ENCODE measurements around the gene NMNAT3. TPM values are rescaled to one million over a fixed set of nuclear protein-coding genes. Genes with fewer than 3 reads are reported as not detected.
A peak's percentile ranks its signal among the peaks of the same experiment; 100 is the strongest.

Gene NMNAT3
- total and polyA plus RNA-seq, 5 donors from 2014 or later, result 1.5 to 5.7 (median 2.8) TPM

DNA sequence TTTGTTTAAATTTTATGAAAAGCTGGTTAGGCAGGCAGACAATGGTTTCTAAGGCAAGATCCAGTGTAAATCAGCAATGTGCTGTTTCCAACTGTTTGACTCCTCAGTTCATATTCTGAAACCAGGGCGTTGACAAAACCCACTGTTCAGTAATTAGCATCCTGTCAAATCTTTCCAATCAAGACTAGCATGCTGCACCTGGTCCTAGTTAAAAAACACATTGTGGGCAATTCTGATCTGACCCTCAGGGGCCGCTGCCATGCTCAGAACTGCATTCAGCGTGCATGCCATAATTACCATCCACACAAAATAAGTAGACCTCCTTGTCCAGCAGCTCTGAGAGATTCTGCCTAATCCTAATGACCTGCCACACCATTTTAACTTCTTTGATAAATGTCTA, 117.4 kb downstream of the NMNAT3 start:
- Histone ChIP-seq H3K4me1 (ENCODE audit: control insufficient read depth, insufficient read depth, low read length, poor library complexity, severe bottlenecking) (no peaks in the 10 kb centered on the region), H3K36me3 (ENCODE audit: control insufficient read depth, insufficient read depth, low read length) (no peaks in the 10 kb centered on the region), H3K27me3 (ENCODE audit: control insufficient read depth, insufficient read depth, low read length) (no peaks in the 10 kb centered on the region), H3K27ac (ENCODE audit: insufficient read depth, low read length, poor library complexity, severe bottlenecking) (no peak overlapping the region), H3K4me3 (ENCODE audit: low read depth, low read length) (no peak overlapping the region), H3K9me3 (ENCODE audit: control insufficient read depth in 2 of 2, low read length in 2 of 2) (no peaks in the 10 kb centered on the region)
- Mint-ChIP-seq H3K36me3 (peaks cover 4% of the 10 kb centered on the region), H3K4me3 (no peak overlapping the region), H3K9me3 (peaks cover 0 to 4% (median 0%) of the 10 kb centered on the region in 7 donors), H3K27ac (no peak overlapping the region), H3K4me1 (no peaks in the 10 kb centered on the region), H3K27me3 (peaks cover 11% of the 10 kb centered on the region)
- no peak for DNase-seq
- ATAC-seq (ENCODE audit: low read depth in 2 of 2), result no peak

- Mint-ChIP-seq H3K4me1 (no peaks in the 10 kb centered on the region), H3K27ac (no peak overlapping the region), H3K36me3 (peaks cover 4% of the 10 kb centered on the region), H3K9me3 (peaks cover 0 to 2% (median 0%) of the 10 kb centered on the region in 7 donors), H3K27me3 (peaks cover 11% of the 10 kb centered on the region), H3K4me3 (no peak overlapping the region)
- no peaks in the 10 kb centered on the region for H3K9me3 ChIP-seq (ENCODE audit: control insufficient read depth in 2 of 2, low read length in 2 of 2)
- H3K4me1 ChIP-seq (ENCODE audit: control insufficient read depth, insufficient read depth, low read length, poor library complexity, severe bottlenecking), result no peaks in the 10 kb centered on the region
- H3K4me3 ChIP-seq (ENCODE audit: low read depth, low read length), result no peak overlapping the region
- no peak for DNase-seq
- ATAC-seq (ENCODE audit: low read depth in 2 of 2), result no peak
- H3K27ac ChIP-seq (ENCODE audit: insufficient read depth, low read length, poor library complexity, severe bottlenecking), result no peak overlapping the region
- no peaks in the 10 kb centered on the region for H3K27me3 ChIP-seq (ENCODE audit: control insufficient read depth, insufficient read depth, low read length)
- no peaks in the 10 kb centered on the region for H3K36me3 ChIP-seq (ENCODE audit: control insufficient read depth, insufficient read depth, low read length)
Observed at GRCh38 chr3:139559541-139559940, 118.2 kb downstream of the NMNAT3 start.

- H3K36me3 Mint-ChIP-seq, result peaks cover 4% of the 10 kb centered on the region
- Histone ChIP-seq H3K4me3 (ENCODE audit: low read depth, low read length) (no peak overlapping the region), H3K9me3 (ENCODE audit: control insufficient read depth in 2 of 2, low read length in 2 of 2) (no peaks in the 10 kb centered on the region), H3K4me1 (ENCODE audit: control insufficient read depth, insufficient read depth, low read length, poor library complexity, severe bottlenecking) (no peaks in the 10 kb centered on the region), H3K27ac (ENCODE audit: insufficient read depth, low read length, poor library complexity, severe bottlenecking) (no peak overlapping the region), H3K27me3 (ENCODE audit: control insufficient read depth, insufficient read depth, low read length) (no peaks in the 10 kb centered on the region), H3K36me3 (ENCODE audit: control insufficient read depth, insufficient read depth, low read length) (no peaks in the 10 kb centered on the region)
- H3K27ac Mint-ChIP-seq, result no peak overlapping the region
- H3K4me3 Mint-ChIP-seq, result no peak overlapping the region
- peaks cover 0 to 2% (median 0%) of the 10 kb centered on the region in 7 donors for H3K9me3 Mint-ChIP-seq
- no peak for DNase-seq
- H3K4me1 Mint-ChIP-seq, result no peaks in the 10 kb centered on the region
- no peak for ATAC-seq (ENCODE audit: low read depth in 2 of 2)
- H3K27me3 Mint-ChIP-seq, result peaks cover 11% of the 10 kb centered on the region
Observed at GRCh38 chr3:139558351-139559266, 119.2 kb downstream of the NMNAT3 start.

GRCh38 chr3:139557041-139557440, 120.7 kb downstream of the NMNAT3 start:
- H3K27ac Mint-ChIP-seq, result no peak overlapping the region
- ATAC-seq (ENCODE audit: low read depth in 2 of 2), result no peak
- no peak overlapping the region for H3K4me3 Mint-ChIP-seq
- H3K27me3 Mint-ChIP-seq, result peaks cover 11% of the 10 kb centered on the region
- H3K27ac ChIP-seq (ENCODE audit: insufficient read depth, low read length, poor library complexity, severe bottlenecking), result no peak overlapping the region
- H3K4me3 ChIP-seq (ENCODE audit: low read depth, low read length), result no peak overlapping the region
- no peaks in the 10 kb centered on the region for H3K9me3 ChIP-seq (ENCODE audit: control insufficient read depth in 2 of 2, low read length in 2 of 2)
- H3K4me1 ChIP-seq (ENCODE audit: control insufficient read depth, insufficient read depth, low read length, poor library complexity, severe bottlenecking), result no peaks in the 10 kb centered on the region
- no peaks in the 10 kb centered on the region for H3K27me3 ChIP-seq (ENCODE audit: control insufficient read depth, insufficient read depth, low read length)
- H3K9me3 Mint-ChIP-seq, result peaks cover 0 to 2% (median 0%) of the 10 kb centered on the region in 7 donors
- peaks cover 4% of the 10 kb centered on the region for H3K36me3 Mint-ChIP-seq
- no peak for DNase-seq
- H3K36me3 ChIP-seq (ENCODE audit: control insufficient read depth, insufficient read depth, low read length), result no peaks in the 10 kb centered on the region
- H3K4me1 Mint-ChIP-seq, result no peaks in the 10 kb centered on the region

GRCh38 chr3:139555249-139555648, 122.5 kb downstream of the NMNAT3 start:
- H3K9me3 ChIP-seq (ENCODE audit: control insufficient read depth in 2 of 2, low read length in 2 of 2), result no peaks in the 10 kb centered on the region
- no peaks in the 10 kb centered on the region for H3K4me1 ChIP-seq (ENCODE audit: control insufficient read depth, insufficient read depth, low read length, poor library complexity, severe bottlenecking)
- H3K4me3 Mint-ChIP-seq, result no peak overlapping the region
- H3K36me3 ChIP-seq (ENCODE audit: control insufficient read depth, insufficient read depth, low read length), result no peaks in the 10 kb centered on the region
- H3K27ac ChIP-seq (ENCODE audit: insufficient read depth, low read length, poor library complexity, severe bottlenecking), result no peak overlapping the region
- no peaks in the 10 kb centered on the region for H3K36me3 Mint-ChIP-seq
- no peaks in the 10 kb centered on the region for H3K27me3 ChIP-seq (ENCODE audit: control insufficient read depth, insufficient read depth, low read length)
- H3K9me3 Mint-ChIP-seq, result peaks cover 0 to 2% (median 0%) of the 10 kb centered on the region in 7 donors
- ATAC-seq (ENCODE audit: low read depth in 2 of 2) (no peak), DNase-seq (no peak)
- peaks cover 15% of the 10 kb centered on the region for H3K27me3 Mint-ChIP-seq
- no peaks in the 10 kb centered on the region for H3K4me1 Mint-ChIP-seq
- H3K4me3 ChIP-seq (ENCODE audit: low read depth, low read length), result no peak overlapping the region
- no peak overlapping the region for H3K27ac Mint-ChIP-seq

GRCh38 chr3:139554628-139555027, 123.1 kb downstream of the NMNAT3 start:
- H3K4me3 Mint-ChIP-seq, result no peak overlapping the region
- H3K9me3 Mint-ChIP-seq, result peaks cover 0 to 2% (median 0%) of the 10 kb centered on the region in 7 donors
- Histone ChIP-seq H3K4me1 (ENCODE audit: control insufficient read depth, insufficient read depth, low read length, poor library complexity, severe bottlenecking) (no peaks in the 10 kb centered on the region), H3K27ac (ENCODE audit: insufficient read depth, low read length, poor library complexity, severe bottlenecking) (no peak overlapping the region), H3K9me3 (ENCODE audit: control insufficient read depth in 2 of 2, low read length in 2 of 2) (no peaks in the 10 kb centered on the region), H3K27me3 (ENCODE audit: control insufficient read depth, insufficient read depth, low read length) (no peaks in the 10 kb centered on the region), H3K4me3 (ENCODE audit: low read depth, low read length) (no peak overlapping the region), H3K36me3 (ENCODE audit: control insufficient read depth, insufficient read depth, low read length) (no peaks in the 10 kb centered on the region)
- no peak for ATAC-seq (ENCODE audit: low read depth in 2 of 2)
- no peaks in the 10 kb centered on the region for H3K36me3 Mint-ChIP-seq
- no peak for DNase-seq
- peaks cover 15% of the 10 kb centered on the region for H3K27me3 Mint-ChIP-seq
- H3K4me1 Mint-ChIP-seq, result no peaks in the 10 kb centered on the region
- H3K27ac Mint-ChIP-seq, result peak overlapping the region in 1 of 3 donors; percentile 90

DNA sequence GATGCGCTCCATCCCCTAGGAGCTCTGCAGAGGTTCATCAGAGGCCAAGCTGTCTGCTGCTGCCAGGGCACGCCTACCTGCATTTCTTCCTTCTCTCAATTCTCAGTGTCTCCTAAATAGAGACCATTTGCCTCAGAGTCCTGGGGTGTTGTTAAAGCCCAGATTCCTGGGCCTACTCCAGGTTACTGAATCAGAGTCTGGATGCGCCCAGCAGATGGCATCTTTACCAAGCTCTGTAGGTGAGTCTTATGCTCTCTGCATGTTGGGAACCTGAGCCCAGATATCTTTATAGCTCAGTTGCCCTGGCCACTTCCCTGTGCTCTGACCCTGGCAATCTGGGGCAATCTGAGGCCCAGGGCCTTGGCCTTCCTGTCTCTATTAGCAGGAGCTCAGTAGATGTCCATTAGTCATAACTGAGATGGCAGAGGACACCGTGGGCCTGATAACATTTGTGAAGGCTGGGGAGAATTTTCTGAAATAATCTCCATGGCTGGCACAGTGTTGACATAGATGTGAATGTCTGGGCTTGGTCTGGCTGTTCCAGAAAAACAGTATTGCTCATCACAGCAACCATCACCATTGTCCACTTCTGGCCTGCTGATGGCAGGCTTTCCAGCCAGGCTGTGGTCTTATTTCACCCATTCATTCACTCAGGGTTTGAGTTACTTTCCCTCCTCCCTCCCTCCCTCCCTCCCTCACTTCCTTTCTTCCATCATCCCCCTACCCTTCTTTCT, 125.0 kb downstream of the NMNAT3 start:
- Mint-ChIP-seq H3K27me3 (peaks cover 15% of the 10 kb centered on the region), H3K36me3 (no peaks in the 10 kb centered on the region), H3K9me3 (peaks cover 0 to 2% (median 0%) of the 10 kb centered on the region in 7 donors), H3K4me1 (no peaks in the 10 kb centered on the region), H3K27ac (no peak overlapping the region), H3K4me3 (no peak overlapping the region)
- no peak overlapping the region for H3K4me3 ChIP-seq (ENCODE audit: low read depth, low read length)
- DNase-seq (no peak), ATAC-seq (ENCODE audit: low read depth in 2 of 2) (no peak)
- H3K36me3 ChIP-seq (ENCODE audit: control insufficient read depth, insufficient read depth, low read length), result no peaks in the 10 kb centered on the region
- H3K9me3 ChIP-seq (ENCODE audit: control insufficient read depth in 2 of 2, low read length in 2 of 2), result no peaks in the 10 kb centered on the region
- H3K27ac ChIP-seq (ENCODE audit: insufficient read depth, low read length, poor library complexity, severe bottlenecking), result no peak overlapping the region
- H3K4me1 ChIP-seq (ENCODE audit: control insufficient read depth, insufficient read depth, low read length, poor library complexity, severe bottlenecking), result no peaks in the 10 kb centered on the region
- H3K27me3 ChIP-seq (ENCODE audit: control insufficient read depth, insufficient read depth, low read length), result no peaks in the 10 kb centered on the region

Measured in CD4-positive, CD25-positive, alpha-beta regulatory T cell (primary cell).